WTC11 (cell line): ENCODE measurements around the gene TOMM6. TPM values are rescaled to one million over a fixed set of nuclear protein-coding genes. Genes with fewer than 3 reads are reported as not detected.

Experiments
- ATAC-seq: fragments of 200-7000 bp; cut with Tn5 transposase; 2 replicates; pipeline ENCODE4 v1.10.0; 2021; ENCODE audit warnings: mild to moderate bottlenecking, moderate library complexity
- CTCF ChIA-PET: fragments of 300-600 bp; sonication (Branson Sonifier 250); formaldehyde crosslinking; loops from one replicate; lab custom pipeline; 2021; ENCODE audit warnings: antibody characterized with exemption; lab: Charles Lee
- POLR2A ChIA-PET: fragments of 350-600 bp; sonication (Branson Sonifier 250); formaldehyde crosslinking; loops from one replicate; lab custom pipeline; 2021; ENCODE audit warnings: antibody characterized with exemption; lab: Charles Lee
- DNase-seq: peaks from one replicate; pipeline ENCODE4 v3.0.0; 2021; ENCODE audit warnings: low spot score
- H3K27ac Mint-ChIP-seq: 2 replicates; pipeline ENCODE4 v1.8.0; 2021; ENCODE audit warnings: mixed read lengths
- H3K27me3 Mint-ChIP-seq: 2 replicates; pipeline ENCODE4 v1.8.0; 2021; ENCODE audit warnings: low read depth, mild to moderate bottlenecking, moderate library complexity, mixed read lengths
- H3K36me3 Mint-ChIP-seq: 2 replicates; pipeline ENCODE4 v1.8.0; 2021; ENCODE audit warnings: mixed read lengths
- H3K4me1 Mint-ChIP-seq: 2 replicates; pipeline ENCODE4 v1.8.0; 2022; ENCODE audit warnings: mixed read lengths
- H3K4me3 Mint-ChIP-seq: 2 replicates; pipeline ENCODE4 v1.8.0; 2021; ENCODE audit warnings: mild to moderate bottlenecking, moderate library complexity, mixed read lengths
- H3K9me3 Mint-ChIP-seq: 2 replicates; pipeline ENCODE4 v1.8.0; 2021; ENCODE audit warnings: mixed read lengths
- AFF4 ChIP-seq: sonication (generic); formaldehyde crosslinking; IDR thresholded peaks from 2 replicates; pipeline ENCODE4 v1.8.1; 2023; ENCODE audit warnings: mild to moderate bottlenecking, missing genetic modification reagents, borderline replicate concordance
- CTCF ChIP-seq: fragments of 200-600 bp; IDR thresholded peaks from 2 replicates; pipeline ENCODE4 v1.8.0; 2022; ENCODE audit warnings: antibody characterized with exemption
- ERG ChIP-seq: fragments of 250-450 bp; sonication (Bioruptor Pico); IDR thresholded peaks from 2 replicates; pipeline ENCODE4 v1.8.0; 2021; ENCODE audit warnings: mild to moderate bottlenecking
- GTF2I ChIP-seq: fragments of 250-450 bp; sonication (Bioruptor Pico); conservative IDR thresholded peaks from 2 replicates; pipeline ENCODE4 v1.4.0; 2021; ENCODE audit warnings: mild to moderate bottlenecking
- HMGXB4 ChIP-seq: sonication (generic); formaldehyde crosslinking; IDR thresholded peaks from 2 replicates; pipeline ENCODE4 v1.8.1; 2023; ENCODE audit warnings: mild to moderate bottlenecking, moderate library complexity, missing genetic modification reagents
- IRF1 ChIP-seq: sonication (generic); formaldehyde crosslinking; IDR thresholded peaks from 2 replicates; pipeline ENCODE4 v1.8.0; 2023; ENCODE audit warnings: missing genetic modification reagents
- IRF2 ChIP-seq: sonication (generic); formaldehyde crosslinking; IDR thresholded peaks from 2 replicates; pipeline ENCODE4 v1.8.0; 2022; ENCODE audit warnings: low read depth, missing genetic modification reagents, borderline replicate concordance
- MLX ChIP-seq: sonication (generic); formaldehyde crosslinking; IDR thresholded peaks from 2 replicates; pipeline ENCODE4 v1.8.1; 2023; ENCODE audit warnings: mild to moderate bottlenecking, missing genetic modification reagents, moderate library complexity
- ZBTB21 ChIP-seq: sonication (generic); formaldehyde crosslinking; IDR thresholded peaks from 2 replicates; pipeline ENCODE4 v1.8.1; 2023; ENCODE audit warnings: mild to moderate bottlenecking, missing genetic modification reagents, borderline replicate concordance
- ZNF423 ChIP-seq: fragments of 250-450 bp; sonication (Bioruptor Pico); IDR thresholded peaks from 2 replicates; pipeline ENCODE4 v2.1.2; 2022; ENCODE audit warnings: mild to moderate bottlenecking, moderate library complexity
- ZNF425 ChIP-seq: fragments of 250-450 bp; sonication (Bioruptor Pico); conservative IDR thresholded peaks from 2 replicates; pipeline ENCODE4 v1.9.0; 2021; ENCODE audit warnings: mild to moderate bottlenecking
- total RNA-seq: library from RNA; stranded (reverse); gene quantifications from 3 replicates; pipeline ENCODE4 v1.2.3, GENCODE V29; 2021
- TF ChIP-seq, protein P1 (sequence below): sonication (generic); formaldehyde crosslinking; IDR thresholded peaks from 2 replicates; pipeline ENCODE4 v1.8.0; 2022; ENCODE audit warnings: mild to moderate bottlenecking, missing genetic modification reagents
- TF ChIP-seq, protein P2 (sequence below): sonication (generic); formaldehyde crosslinking; IDR thresholded peaks from 2 replicates; pipeline ENCODE4 v1.8.0; 2022; ENCODE audit warnings: mild to moderate bottlenecking, missing genetic modification reagents
- TF ChIP-seq, protein P3 (sequence below): sonication (generic); formaldehyde crosslinking; IDR thresholded peaks from 2 replicates; pipeline ENCODE4 v1.8.1; 2022; ENCODE audit warnings: mild to moderate bottlenecking, moderate library complexity, missing genetic modification reagents
- TF ChIP-seq, protein P4 (sequence below): sonication (generic); formaldehyde crosslinking; IDR thresholded peaks from 2 replicates; pipeline ENCODE4 v1.8.0; 2022; ENCODE audit warnings: mild to moderate bottlenecking, missing genetic modification reagents

The TOMM6 gene
- total RNA-seq, 1 experiment from 2014 or later, result 233 TPM

DNA sequence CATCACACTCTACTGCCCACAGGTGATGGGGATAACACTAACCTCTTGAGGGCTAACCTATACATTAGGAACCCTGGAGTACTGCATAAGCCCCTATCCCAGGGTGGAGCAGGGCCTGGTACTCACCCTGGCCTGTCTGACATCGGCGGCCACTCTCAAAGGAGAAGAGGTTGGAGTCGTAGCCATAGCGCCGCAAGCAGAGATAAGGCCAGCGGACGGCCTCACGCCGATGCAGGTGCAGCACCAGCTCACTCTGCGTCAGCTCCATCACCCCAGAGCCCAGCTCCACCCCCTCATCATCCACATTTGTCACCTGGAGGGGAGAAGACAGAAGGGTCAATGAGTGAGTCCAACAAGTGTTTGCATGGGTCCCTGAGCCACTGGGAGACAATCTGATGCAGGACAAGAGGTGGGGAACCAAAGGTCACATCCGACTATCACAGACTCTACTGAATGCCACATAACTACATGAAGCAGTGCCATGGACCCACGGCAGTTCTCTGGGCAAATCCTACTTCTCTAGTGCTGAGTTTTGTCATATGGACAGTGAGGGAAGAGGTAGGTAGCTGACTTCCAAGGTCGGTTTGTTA, 12.1 kb upstream of the TOMM6 start (continued):
- no peak for TF ChIP-seq IRF1 (CRISPR knock-in tag)
- TF ChIP-seq IRF2 (CRISPR knock-in tag), result no peak
- TF ChIP-seq MLX (CRISPR knock-in tag), result no peak
- no peak for TF ChIP-seq GTF2I (CRISPR knock-in tag)
- TF ChIP-seq ZBTB21 (CRISPR knock-in tag), result no peak

- ATAC-seq (no peak), DNase-seq (no peak)
- peaks cover 17% of the 10 kb centered on the region for H3K4me1 Mint-ChIP-seq
- H3K27me3 Mint-ChIP-seq, result peaks cover 20% of the 10 kb centered on the region
- no peak overlapping the region for H3K27ac Mint-ChIP-seq
- ChIA-PET CTCF (interaction anchor here (1.7 kb wide), 1 partner anchor 9 kb away, joined by 7 read pairs; the partner anchor contains the start of gene TOMM6), POLR2A (no interaction called here)
- no peak overlapping the region for H3K4me3 Mint-ChIP-seq
- peaks cover 3% of the 10 kb centered on the region; the same call in 1 of the 2 replicates for H3K36me3 Mint-ChIP-seq
- no peaks in the 10 kb centered on the region for H3K9me3 Mint-ChIP-seq
- TF ChIP-seq ZNF423 (CRISPR knock-in tag) (no peak), ZBTB21 (CRISPR knock-in tag) (no peak), ERG (CRISPR knock-in tag) (no peak), ZNF425 (CRISPR knock-in tag) (no peak), AFF4 (CRISPR knock-in tag) (no peak), HMGXB4 (no peak), CTCF (no peak)
- TF ChIP-seq, protein P1, sequence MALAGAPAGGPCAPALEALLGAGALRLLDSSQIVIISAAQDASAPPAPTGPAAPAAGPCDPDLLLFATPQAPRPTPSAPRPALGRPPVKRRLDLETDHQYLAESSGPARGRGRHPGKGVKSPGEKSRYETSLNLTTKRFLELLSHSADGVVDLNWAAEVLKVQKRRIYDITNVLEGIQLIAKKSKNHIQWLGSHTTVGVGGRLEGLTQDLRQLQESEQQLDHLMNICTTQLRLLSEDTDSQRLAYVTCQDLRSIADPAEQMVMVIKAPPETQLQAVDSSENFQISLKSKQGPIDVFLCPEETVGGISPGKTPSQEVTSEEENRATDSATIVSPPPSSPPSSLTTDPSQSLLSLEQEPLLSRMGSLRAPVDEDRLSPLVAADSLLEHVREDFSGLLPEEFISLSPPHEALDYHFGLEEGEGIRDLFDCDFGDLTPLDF, result no peak
- TF ChIP-seq, protein P2, sequence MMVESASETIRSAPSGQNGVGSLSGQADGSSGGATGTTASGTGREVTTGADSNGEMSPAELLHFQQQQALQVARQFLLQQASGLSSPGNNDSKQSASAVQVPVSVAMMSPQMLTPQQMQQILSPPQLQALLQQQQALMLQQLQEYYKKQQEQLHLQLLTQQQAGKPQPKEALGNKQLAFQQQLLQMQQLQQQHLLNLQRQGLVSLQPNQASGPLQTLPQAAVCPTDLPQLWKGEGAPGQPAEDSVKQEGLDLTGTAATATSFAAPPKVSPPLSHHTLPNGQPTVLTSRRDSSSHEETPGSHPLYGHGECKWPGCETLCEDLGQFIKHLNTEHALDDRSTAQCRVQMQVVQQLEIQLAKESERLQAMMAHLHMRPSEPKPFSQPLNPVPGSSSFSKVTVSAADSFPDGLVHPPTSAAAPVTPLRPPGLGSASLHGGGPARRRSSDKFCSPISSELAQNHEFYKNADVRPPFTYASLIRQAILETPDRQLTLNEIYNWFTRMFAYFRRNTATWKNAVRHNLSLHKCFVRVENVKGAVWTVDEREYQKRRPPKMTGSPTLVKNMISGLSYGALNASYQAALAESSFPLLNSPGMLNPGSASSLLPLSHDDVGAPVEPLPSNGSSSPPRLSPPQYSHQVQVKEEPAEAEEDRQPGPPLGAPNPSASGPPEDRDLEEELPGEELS (CRISPR knock-in tag), result no peak
- TF ChIP-seq, protein P3, sequence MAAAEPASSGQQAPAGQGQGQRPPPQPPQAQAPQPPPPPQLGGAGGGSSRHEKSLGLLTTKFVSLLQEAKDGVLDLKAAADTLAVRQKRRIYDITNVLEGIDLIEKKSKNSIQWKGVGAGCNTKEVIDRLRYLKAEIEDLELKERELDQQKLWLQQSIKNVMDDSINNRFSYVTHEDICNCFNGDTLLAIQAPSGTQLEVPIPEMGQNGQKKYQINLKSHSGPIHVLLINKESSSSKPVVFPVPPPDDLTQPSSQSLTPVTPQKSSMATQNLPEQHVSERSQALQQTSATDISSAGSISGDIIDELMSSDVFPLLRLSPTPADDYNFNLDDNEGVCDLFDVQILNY (CRISPR knock-in tag), result no peak
- TF ChIP-seq, protein P4, sequence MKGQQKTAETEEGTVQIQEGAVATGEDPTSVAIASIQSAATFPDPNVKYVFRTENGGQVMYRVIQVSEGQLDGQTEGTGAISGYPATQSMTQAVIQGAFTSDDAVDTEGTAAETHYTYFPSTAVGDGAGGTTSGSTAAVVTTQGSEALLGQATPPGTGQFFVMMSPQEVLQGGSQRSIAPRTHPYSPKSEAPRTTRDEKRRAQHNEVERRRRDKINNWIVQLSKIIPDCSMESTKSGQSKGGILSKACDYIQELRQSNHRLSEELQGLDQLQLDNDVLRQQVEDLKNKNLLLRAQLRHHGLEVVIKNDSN, result no peak
Observed at GRCh38 chr6:41777551-41778285, 9.8 kb upstream of the TOMM6 start.
